IMR-90 (cell line): ENCODE results near the gene CGB7.

Experiments
- CTCF ChIP-seq: conservative IDR thresholded peaks from 2 replicates; pipeline ENCODE4 v1.5.1; 2012; ENCODE audit warnings: mild to moderate bottlenecking, low read depth, low read length, improper control_type of control experiment
- ELK1 ChIP-seq: fragments of 150-350 bp; IDR thresholded peaks from 2 replicates; pipeline ENCODE4 v1.6.1; 2016; ENCODE audit warnings: low read depth, mild to moderate bottlenecking, low read length, moderate library complexity, borderline replicate concordance
- MAFK ChIP-seq: IDR thresholded peaks from 2 replicates; pipeline ENCODE4 v1.6.1; 2012; ENCODE audit warnings: low read depth, low read length, improper control_type of control experiment
- MAZ ChIP-seq: IDR thresholded peaks from 2 replicates; pipeline ENCODE4 v1.6.1; 2012; ENCODE audit warnings: low read depth, mild to moderate bottlenecking, low read length, improper control_type of control experiment, moderate library complexity, borderline replicate concordance
- POLR2A ChIP-seq: IDR thresholded peaks from 2 replicates; pipeline ENCODE4 v1.6.1; 2012; ENCODE audit warnings: mild to moderate bottlenecking, low read depth, low read length
- RAD21 ChIP-seq: IDR thresholded peaks from 2 replicates; pipeline ENCODE4 v1.6.1; 2012; ENCODE audit warnings: low read length, improper control_type of control experiment
- RCOR1 ChIP-seq: IDR thresholded peaks from 2 replicates; pipeline ENCODE4 v1.6.1; 2012; ENCODE audit warnings: mild to moderate bottlenecking, low read length, improper control_type of control experiment; ENCODE audit not compliant: insufficient replicate concordance
- RFX5 ChIP-seq: IDR thresholded peaks from 2 replicates; pipeline ENCODE4 v1.8.0; 2012; ENCODE audit warnings: low read depth, mild to moderate bottlenecking, low read length, moderate library complexity
- SMC3 ChIP-seq: fragments of 150-350 bp; IDR thresholded peaks from 2 replicates; pipeline ENCODE4 v1.6.1; 2016; ENCODE audit warnings: low read depth, mild to moderate bottlenecking, antibody characterized with exemption, low read length, moderate library complexity
- USF2 ChIP-seq: fragments of 150-350 bp; IDR thresholded peaks from 2 replicates; pipeline ENCODE4 v1.6.1; 2017; ENCODE audit warnings: mild to moderate bottlenecking, antibody characterized with exemption, low read length, low read depth

DNA sequence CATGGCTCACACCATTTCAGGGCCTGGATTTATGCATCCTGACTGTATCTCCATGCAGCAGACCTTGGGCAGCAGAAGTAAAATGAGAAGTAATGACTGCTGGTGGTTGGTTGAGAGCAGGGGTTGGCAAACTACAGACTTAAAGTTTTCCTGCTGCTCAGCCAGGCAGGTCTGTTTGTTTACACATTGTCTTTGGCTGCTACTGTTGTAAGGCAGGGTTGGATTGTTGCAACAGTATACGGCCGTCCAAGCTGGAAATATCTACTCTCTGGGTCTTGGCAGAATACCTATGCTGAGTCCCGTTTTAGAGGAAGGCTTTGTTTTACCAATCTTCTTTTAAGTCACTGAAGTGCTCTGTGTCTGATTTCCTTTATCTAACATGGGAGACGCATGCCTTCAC, 41.2 kb upstream of the CGB7 start:
- TF ChIP-seq ELK1 (no peak), CTCF (no peak), RAD21 (no peak), POLR2A (no peak), MAZ (no peak), RCOR1 (no peak), USF2 (no peak), SMC3 (no peak), RFX5 (no peak), MAFK (no peak)
